Neuronal stem cell (in vitro differentiated cells): ENCODE results near the gene SIGLEC14.

Source experiments
- DNase-seq: peaks from one replicate; pipeline ENCODE4 v3.0.0-alpha.2; 2013; ENCODE audit warnings: low spot score
- H2AFZ ChIP-seq: one replicate; pipeline ENCODE4 v1.6.1; 2013; ENCODE audit warnings: mild to moderate bottlenecking, low read length, inconsistent platforms
- H2AK5ac ChIP-seq: 2 replicates; pipeline ENCODE4 v1.6.1; 2013; ENCODE audit warnings: low read depth, mild to moderate bottlenecking, inconsistent platforms, low read length, moderate library complexity, mixed read lengths
- H2BK120ac ChIP-seq: 2 replicates; pipeline ENCODE4 v1.6.1; 2013; ENCODE audit warnings: low read depth, mild to moderate bottlenecking, inconsistent platforms, low read length, moderate library complexity, mixed read lengths
- H2BK12ac ChIP-seq: one replicate; pipeline ENCODE4 v1.6.1; 2013; ENCODE audit warnings: low read length, inconsistent platforms
- H2BK15ac ChIP-seq: 2 replicates; pipeline ENCODE4 v1.6.1; 2013; ENCODE audit warnings: mild to moderate bottlenecking, low read length, inconsistent platforms, mixed read lengths
- H2BK5ac ChIP-seq: one replicate; pipeline ENCODE4 v1.6.1; 2013; ENCODE audit warnings: inconsistent platforms, mild to moderate bottlenecking, low read length, moderate library complexity
- H3K14ac ChIP-seq: one replicate; pipeline ENCODE4 v1.6.1; 2013; ENCODE audit warnings: low read length, inconsistent platforms
- H3K18ac ChIP-seq: 2 replicates; pipeline ENCODE4 v1.6.1; 2013; ENCODE audit warnings: low read length, inconsistent platforms
- H3K23ac ChIP-seq: 2 replicates; pipeline ENCODE4 v1.6.1; 2013; ENCODE audit warnings: low read depth, mild to moderate bottlenecking, mixed read lengths, low read length, inconsistent platforms; ENCODE audit not compliant: poor library complexity
- H3K27ac ChIP-seq: replicated peaks from 3 replicates; pipeline ENCODE4 v1.5.1; 2013; ENCODE audit warnings: low read length, inconsistent platforms
- H3K27me3 ChIP-seq, 3 experiments: 2 replicates each; pipeline ENCODE4 v1.6.1; 2013; ENCODE audit warnings: low read length in 3 of 3, mild to moderate bottlenecking in 2 of 3, inconsistent platforms in 1 of 3, low read depth in 1 of 3, mixed read lengths in 1 of 3, moderate library complexity in 1 of 3; ENCODE audit not compliant: control insufficient read depth in 3 of 3, insufficient read depth in 3 of 3
- H3K36me3 ChIP-seq, 2 donors: replicated peaks in 1 of 2; 2 replicates each; pipeline ENCODE4 v1.6.1; 2013; ENCODE audit warnings: low read length in 2 of 2; ENCODE audit not compliant: control insufficient read depth in 2 of 2, insufficient read depth in 2 of 2
- H3K4ac ChIP-seq: 2 replicates; pipeline ENCODE4 v1.6.1; 2013; ENCODE audit warnings: inconsistent platforms, mild to moderate bottlenecking, low read length, moderate library complexity
- H3K4me1 ChIP-seq, 2 donors: 1 replicate in 1 of 2; 2 replicates in 1 of 2; pipeline ENCODE4 v1.6.1; 2013; ENCODE audit warnings: low read length in 2 of 2, low read depth in 1 of 2; ENCODE audit not compliant: control insufficient read depth in 2 of 2, insufficient read depth in 1 of 2
- H3K4me2 ChIP-seq: one replicate; pipeline ENCODE4 v1.6.1; 2013; ENCODE audit warnings: mild to moderate bottlenecking, low read length, inconsistent platforms; ENCODE audit not compliant: insufficient read depth, poor library complexity, severe bottlenecking
- H3K4me3 ChIP-seq, 2 donors: 2 replicates each; pipeline ENCODE4 v1.5.1; 2013; ENCODE audit warnings: low read length in 2 of 2, mild to moderate bottlenecking in 2 of 2, inconsistent platforms in 1 of 2, moderate library complexity in 1 of 2
- H3K79me1 ChIP-seq: one replicate; pipeline ENCODE4 v1.6.1; 2013; ENCODE audit warnings: low read depth, mild to moderate bottlenecking, inconsistent platforms, low read length, moderate library complexity
- H3K9ac ChIP-seq: one replicate; pipeline ENCODE4 v1.6.1; 2013; ENCODE audit warnings: mild to moderate bottlenecking, low read depth, low read length, inconsistent platforms; ENCODE audit not compliant: poor library complexity
- H3K9me3 ChIP-seq, 2 donors: replicated peaks in 1 of 2; 2 replicates each; pipeline versions ENCODE3 to v1.6.1; 2013; ENCODE audit warnings: low read length in 2 of 2, mild to moderate bottlenecking in 2 of 2, inconsistent platforms in 1 of 2, low read depth in 1 of 2, mixed read lengths in 1 of 2, moderate library complexity in 1 of 2; ENCODE audit not compliant: control insufficient read depth in 2 of 2, insufficient read depth in 1 of 2
- H4K8ac ChIP-seq: one replicate; pipeline ENCODE4 v1.6.1; 2013; ENCODE audit warnings: low read depth, mild to moderate bottlenecking, inconsistent platforms, low read length, moderate library complexity
- H4K91ac ChIP-seq: one replicate; pipeline ENCODE4 v1.6.1; 2013; ENCODE audit warnings: low read length, low read depth, mild to moderate bottlenecking, inconsistent platforms; ENCODE audit not compliant: poor library complexity
- WGBS, 2 donors: extraction: QIAGEN DNeasy Blood & Tissue Kit; methylation state at CpG; one replicate each; pipeline ENCODE4 v1.1.7; 2013; ENCODE audit warnings: missing lambda C conversion rate in 2 of 2, mixed read lengths in 1 of 2; ENCODE audit not compliant: insufficient read length in 2 of 2, insufficient replicate concordance in 1 of 2; ENCODE audit errors: extremely low coverage in 2 of 2; 5-methylcytosine and 5-hydroxymethylcytosine counted together

The SIGLEC14 gene

DNA sequence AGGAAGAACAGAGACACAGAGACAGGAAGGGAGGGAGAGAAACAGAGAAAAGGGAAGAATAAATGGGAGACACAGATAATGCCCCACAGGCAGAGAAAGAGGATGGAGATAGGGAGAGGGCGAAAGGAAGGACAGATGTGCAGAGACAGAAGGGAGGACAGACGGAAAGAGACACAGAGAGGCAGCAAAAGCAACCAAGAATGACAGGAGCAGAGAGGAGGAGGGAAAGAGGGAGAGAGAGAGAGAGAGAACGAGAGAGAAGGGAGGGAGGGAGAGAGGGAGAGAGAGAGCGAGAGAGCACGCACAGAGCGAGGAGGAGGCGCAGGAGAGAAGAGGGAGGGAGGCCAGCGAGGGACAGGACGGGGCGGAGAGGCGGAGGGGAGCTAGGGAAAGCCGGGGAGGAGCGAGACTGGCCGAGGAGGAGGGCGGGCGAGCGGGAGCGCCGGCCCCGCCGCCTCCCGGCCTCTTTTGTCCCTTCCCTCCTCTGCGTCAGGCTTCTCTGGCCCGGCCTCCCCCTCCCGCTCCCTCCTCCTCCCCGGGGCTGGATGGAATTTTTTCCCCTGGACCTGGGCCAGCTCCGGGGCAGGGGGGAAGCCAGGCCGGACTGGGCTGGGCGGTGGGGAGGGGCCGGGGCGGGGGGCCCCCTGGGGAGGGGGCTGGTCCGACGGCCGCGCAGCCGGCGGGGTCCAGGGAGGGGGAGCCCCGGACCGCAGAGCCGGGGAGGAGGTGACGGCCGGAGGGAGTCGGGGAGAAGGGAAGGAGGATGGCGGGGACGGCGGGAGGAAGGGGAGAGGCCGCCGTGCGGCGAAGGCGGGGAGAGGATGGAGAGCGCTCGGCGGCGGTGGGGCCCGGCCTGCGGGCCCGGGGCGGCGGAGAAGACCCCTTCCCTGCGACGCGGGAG is 42.3 kb upstream of the SIGLEC14 start:
- Histone ChIP-seq H3K4me1 (peaks cover 21 to 24% of the 10 kb centered on the region in 2 donors), H3K9ac (peak overlapping the region; percentile 38), H3K79me1 (no peaks in the 10 kb centered on the region), H3K36me3 (peaks cover 0 to 2% of the 10 kb centered on the region in 2 donors), H2AFZ (peak overlapping the region; percentile 89), H3K23ac (no peak overlapping the region), H3K4ac (no peak overlapping the region), H3K9me3 (peaks cover 0 to 2% of the 10 kb centered on the region in 2 donors), H2AK5ac (peak overlapping the region; percentile 46), H3K4me3 (peak overlapping the region; percentile 50 to 82), H3K14ac (peak overlapping the region; percentile 14), H3K18ac (peak overlapping the region; percentile 93), H2BK5ac (peak overlapping the region; percentile 82), H2BK120ac (no peak overlapping the region), H3K4me2 (peak overlapping the region; percentile 85), H3K27ac (peak overlapping the region; percentile 74), H2BK15ac (peak overlapping the region; percentile 58), H2BK12ac (no peak overlapping the region), H4K91ac (peak overlapping the region; percentile 9), H3K27me3 (no peaks in the 10 kb centered on the region), H4K8ac (peak overlapping the region; percentile 52)
- peak; percentile 79 for DNase-seq
- no CpG with 5 or more reads among the region's 63 CpGs for WGBS, 2 donors

DNA sequence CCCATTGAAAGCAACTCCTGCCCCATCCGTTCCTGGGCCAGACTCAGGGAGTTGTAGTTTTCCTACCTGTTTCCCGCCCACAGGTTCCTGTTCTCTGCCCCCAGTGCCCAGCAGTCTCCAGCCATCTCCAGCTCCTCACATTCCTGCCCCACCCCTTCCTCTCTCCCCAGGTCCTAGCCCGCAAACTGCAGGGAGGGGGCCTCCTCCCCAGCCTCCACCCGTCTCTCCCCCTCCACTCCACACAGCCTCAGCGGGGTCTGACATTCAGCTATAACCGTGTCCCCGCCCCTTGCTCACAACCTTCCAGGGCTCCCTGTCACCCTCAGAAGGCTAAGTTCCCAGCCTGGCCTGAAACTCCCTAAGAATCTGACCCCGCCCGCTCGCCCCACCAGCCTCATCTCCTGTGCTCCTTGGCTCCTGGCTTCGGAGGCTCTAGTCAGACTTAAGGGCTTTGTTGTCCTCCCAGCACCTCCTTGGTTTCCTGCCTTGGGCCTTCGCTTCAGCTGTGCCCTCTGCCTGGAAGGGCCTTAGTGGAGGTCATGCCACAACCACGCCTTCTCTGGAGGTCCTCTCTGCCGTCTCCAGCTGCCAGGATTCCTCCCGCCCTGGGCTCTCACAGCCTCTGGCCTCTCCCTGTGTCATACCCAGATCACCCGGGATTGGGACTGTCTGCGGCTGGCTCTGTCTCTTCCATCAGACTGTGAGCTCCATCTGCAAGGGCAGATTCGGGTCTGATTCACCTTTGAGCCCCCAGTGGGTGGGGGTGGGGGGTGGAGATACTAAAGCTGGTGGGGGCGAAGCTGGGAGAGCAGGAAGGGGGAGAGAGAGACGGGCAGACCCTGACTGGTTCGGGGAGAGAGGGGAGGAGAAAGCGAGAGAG is 41.4 kb upstream of the SIGLEC14 start:
- DNase-seq: no peak
- Histone ChIP-seq H3K4me2 (peak overlapping the region; percentile 85), H3K4me1 (peaks cover 21 to 24% of the 10 kb centered on the region in 2 donors), H3K9ac (peak overlapping the region; percentile 87), H3K9me3 (peaks cover 0 to 2% of the 10 kb centered on the region in 2 donors), H3K27ac (peak overlapping the region; percentile 74), H3K18ac (peak overlapping the region; percentile 92), H4K91ac (peak overlapping the region; percentile 9), H3K23ac (peak overlapping the region; percentile 57), H3K14ac (peak overlapping the region; percentile 14), H3K4ac (peak overlapping the region; percentile 27), H3K36me3 (no peaks in the 10 kb centered on the region), H3K79me1 (no peaks in the 10 kb centered on the region), H2AK5ac (peak overlapping the region; percentile 86), H2AFZ (peak overlapping the region; percentile 89), H4K8ac (no peak overlapping the region), H2BK15ac (peak overlapping the region; percentile 67), H3K27me3 (no peaks in the 10 kb centered on the region), H2BK12ac (peak overlapping the region; percentile 49), H3K4me3 (peak overlapping the region; percentile 50 to 75), H2BK120ac (no peak overlapping the region), H2BK5ac (peak overlapping the region; percentile 16)
- no CpG with 5 or more reads among the region's 22 CpGs for WGBS, 2 donors

DNA sequence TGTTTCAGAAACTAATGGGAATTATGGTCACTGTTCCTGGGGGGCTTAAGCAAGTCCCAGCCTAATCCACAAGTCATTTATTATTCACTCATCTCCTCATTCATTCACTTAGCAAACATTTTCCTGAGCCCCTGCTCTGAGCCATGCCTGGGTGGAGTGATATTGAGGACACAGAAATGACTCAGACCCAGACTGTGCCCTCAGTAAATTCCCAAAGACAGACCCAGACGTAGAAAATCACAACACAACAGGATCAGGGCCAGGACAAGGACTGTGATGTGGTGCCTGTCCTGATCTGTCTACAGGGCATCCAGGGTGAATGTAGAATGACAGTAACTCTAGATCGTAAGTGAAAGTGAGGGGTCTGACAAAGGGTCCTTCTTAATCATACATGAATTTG is 39.5 kb upstream of the SIGLEC14 start:
- H3K9me3 ChIP-seq: peaks cover 0 to 2% of the 10 kb centered on the region in 2 donors
- H3K4me1 ChIP-seq: peaks cover 15 to 17% of the 10 kb centered on the region in 2 donors
- H3K23ac ChIP-seq: no peak overlapping the region
- no peak overlapping the region for H2BK120ac ChIP-seq
- DNase-seq: no peak
- no peak overlapping the region for H2AK5ac ChIP-seq
- H3K36me3 ChIP-seq: no peaks in the 10 kb centered on the region
- no peak overlapping the region for H4K8ac ChIP-seq
- no peak overlapping the region for H3K18ac ChIP-seq
- no peak overlapping the region for H3K4me3 ChIP-seq
- H3K4ac ChIP-seq: no peak overlapping the region
- no peak overlapping the region for H2BK15ac ChIP-seq
- no peak overlapping the region for H3K4me2 ChIP-seq
- no peak overlapping the region for H4K91ac ChIP-seq
- H3K14ac ChIP-seq: no peak overlapping the region
- WGBS, 2 donors: no CpG with 5 or more reads among the region's 2 CpGs
- no peak overlapping the region for H3K27ac ChIP-seq
- no peak overlapping the region for H2AFZ ChIP-seq
- H3K9ac ChIP-seq: no peak overlapping the region
- no peak overlapping the region for H2BK5ac ChIP-seq
- no peaks in the 10 kb centered on the region for H3K79me1 ChIP-seq
- no peak overlapping the region for H2BK12ac ChIP-seq
- H3K27me3 ChIP-seq: no peaks in the 10 kb centered on the region
